ENCODE measurements around the gene KCNQ1OT1.

The KCNQ1OT1 gene

DNA sequence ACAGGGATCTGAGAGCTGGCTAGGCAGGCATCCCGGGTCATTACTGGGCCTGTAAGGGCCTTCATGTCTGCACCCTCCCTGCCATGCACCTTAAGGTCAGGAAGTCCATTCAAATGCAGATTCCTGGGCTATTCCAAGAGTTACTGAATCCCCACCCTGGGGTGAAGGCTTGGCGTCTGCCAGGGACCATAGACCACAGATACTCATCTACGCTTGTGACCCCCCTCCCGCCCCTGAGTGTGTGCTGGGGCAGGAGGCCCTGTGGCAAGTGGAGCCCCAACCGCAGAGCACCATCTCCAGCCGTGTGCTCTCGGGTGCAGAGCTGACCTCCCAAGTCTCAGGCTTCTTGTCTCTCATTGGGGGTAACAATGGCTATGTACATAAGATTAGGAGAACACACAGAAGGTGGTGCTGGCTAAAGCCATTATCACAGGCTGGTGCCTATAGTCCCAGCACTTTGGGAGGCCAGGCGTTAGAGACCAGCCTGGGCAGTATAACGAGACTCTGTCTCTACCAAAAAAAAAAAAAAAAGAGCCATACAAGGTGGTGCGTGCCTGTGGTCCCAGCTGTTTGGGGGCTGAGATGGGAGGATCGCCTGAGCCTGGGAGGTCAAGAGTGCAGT lies 19.1 kb upstream of the KCNQ1OT1 start:
- Histone ChIP-seq H3K4me1 (ENCODE audit: control insufficient read depth in 5 of 5, insufficient read depth in 5 of 5, low read length in 5 of 5) (peaks cover 0 to 10% (median 5%) of the 10 kb centered on the region in 5 donors), H3K9ac (ENCODE audit: low read length in 5 of 5) (no peak overlapping the region), H3K27ac (ENCODE audit: low read depth, low read length) (no peak overlapping the region), H3K4me3 (ENCODE audit: low read depth in 1 of 5, low read length in 5 of 5) (no peak overlapping the region), H3K36me3 (ENCODE audit: control insufficient read depth in 5 of 5, insufficient read depth in 5 of 5, low read length in 5 of 5) (no peaks in the 10 kb centered on the region), H3K9me3 (ENCODE audit: control insufficient read depth in 5 of 5, low read length in 5 of 5) (no peaks in the 10 kb centered on the region), H3K27me3 (ENCODE audit: control insufficient read depth in 5 of 5, insufficient read depth in 4 of 5, low read length in 5 of 5) (no peaks in the 10 kb centered on the region)

DNA sequence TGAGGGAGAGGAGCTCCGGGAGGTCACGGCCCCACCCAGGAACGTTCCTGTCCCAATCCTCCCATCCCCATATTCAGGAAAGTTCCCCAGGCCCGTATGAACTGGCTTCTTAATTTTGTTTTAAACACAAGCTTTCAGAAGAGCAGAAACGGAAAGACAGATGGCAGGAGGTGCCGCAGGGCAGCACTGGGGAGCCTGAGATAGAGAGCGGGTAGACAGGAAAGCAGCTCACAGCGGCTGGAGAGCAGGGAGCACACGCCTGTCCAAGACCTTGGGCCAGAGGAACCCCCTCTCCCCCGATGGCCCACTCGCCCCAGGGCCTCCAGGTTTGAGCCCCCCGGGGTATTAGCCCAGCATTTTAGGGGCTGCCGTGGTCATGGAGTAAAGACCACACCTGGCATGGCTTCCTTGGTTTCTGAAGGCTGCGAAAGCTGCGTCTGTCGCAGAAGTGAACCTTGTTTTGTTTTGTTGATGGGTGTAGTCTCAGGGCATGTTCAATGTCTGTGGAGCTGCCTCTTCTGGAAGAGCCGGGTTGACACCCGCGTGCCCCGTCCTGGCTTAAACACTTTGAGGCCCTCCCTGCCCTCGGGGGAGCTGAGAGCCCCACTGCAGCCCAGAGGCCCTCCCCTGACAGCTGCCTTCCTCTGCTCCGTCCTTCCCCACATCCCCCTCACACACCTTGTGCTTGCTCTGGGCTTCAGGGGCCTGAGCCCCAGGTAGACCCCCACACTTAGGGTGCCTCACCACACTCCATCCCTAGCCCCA lies 17.9 kb upstream of the KCNQ1OT1 start:
- Histone ChIP-seq H3K4me3 (ENCODE audit: low read depth in 1 of 5, low read length in 5 of 5) (no peak overlapping the region), H3K36me3 (ENCODE audit: control insufficient read depth in 5 of 5, insufficient read depth in 5 of 5, low read length in 5 of 5) (no peaks in the 10 kb centered on the region), H3K27ac (ENCODE audit: low read depth, low read length) (no peak overlapping the region), H3K9me3 (ENCODE audit: control insufficient read depth in 5 of 5, low read length in 5 of 5) (no peaks in the 10 kb centered on the region), H3K9ac (ENCODE audit: low read length in 5 of 5) (no peak overlapping the region), H3K27me3 (ENCODE audit: control insufficient read depth in 5 of 5, insufficient read depth in 4 of 5, low read length in 5 of 5) (no peaks in the 10 kb centered on the region), H3K4me1 (ENCODE audit: control insufficient read depth in 5 of 5, insufficient read depth in 5 of 5, low read length in 5 of 5) (peaks cover 0 to 10% (median 5%) of the 10 kb centered on the region in 5 donors)

DNA sequence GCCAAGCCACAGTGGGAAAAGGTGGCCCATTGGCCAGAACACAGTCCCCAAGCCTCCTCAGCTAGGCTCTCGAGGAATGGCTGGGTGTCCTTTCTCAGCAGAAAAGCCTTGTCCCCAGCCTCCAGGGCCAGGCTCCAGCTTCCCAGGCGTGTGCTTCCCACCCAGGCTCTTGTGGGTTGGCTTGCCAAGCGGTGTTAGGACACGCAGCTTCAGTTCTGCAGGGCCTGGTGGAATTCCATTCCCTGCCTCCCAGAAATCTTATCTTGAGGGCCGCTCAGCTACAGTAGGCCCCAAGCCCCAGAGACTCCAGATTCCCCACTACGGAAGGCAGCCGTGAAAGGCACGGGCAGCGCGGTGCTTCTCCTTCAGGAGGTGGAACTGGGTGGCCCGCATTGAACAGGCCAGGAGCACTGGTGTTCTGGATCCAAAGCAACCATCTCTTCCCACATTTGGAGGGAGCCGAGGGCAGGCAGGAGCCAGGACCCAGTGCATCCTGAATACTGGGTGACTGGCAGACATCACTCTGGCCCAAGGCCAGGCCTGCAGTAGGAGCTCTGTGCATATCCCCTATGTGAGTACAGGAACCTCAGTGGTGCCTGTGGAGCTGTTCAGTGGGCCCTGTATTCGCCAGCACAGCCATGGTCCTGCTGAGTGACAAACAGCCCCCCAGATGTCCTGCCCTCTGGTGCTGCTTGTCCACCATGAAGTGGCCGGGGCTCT lies 16.7 kb upstream of the KCNQ1OT1 start:
- no peak overlapping the region for H3K4me3 ChIP-seq (ENCODE audit: low read depth in 1 of 5, low read length in 5 of 5)
- no peaks in the 10 kb centered on the region for H3K9me3 ChIP-seq (ENCODE audit: control insufficient read depth in 5 of 5, low read length in 5 of 5)
- no peaks in the 10 kb centered on the region for H3K36me3 ChIP-seq (ENCODE audit: control insufficient read depth in 5 of 5, insufficient read depth in 5 of 5, low read length in 5 of 5)
- no peaks in the 10 kb centered on the region for H3K27me3 ChIP-seq (ENCODE audit: control insufficient read depth in 5 of 5, insufficient read depth in 4 of 5, low read length in 5 of 5)
- peaks cover 0 to 7% (median 5%) of the 10 kb centered on the region in 5 donors for H3K4me1 ChIP-seq (ENCODE audit: control insufficient read depth in 5 of 5, insufficient read depth in 5 of 5, low read length in 5 of 5)
- no peak overlapping the region for H3K27ac ChIP-seq (ENCODE audit: low read depth, low read length)
- H3K9ac ChIP-seq (ENCODE audit: low read length in 5 of 5) = no peak overlapping the region

DNA sequence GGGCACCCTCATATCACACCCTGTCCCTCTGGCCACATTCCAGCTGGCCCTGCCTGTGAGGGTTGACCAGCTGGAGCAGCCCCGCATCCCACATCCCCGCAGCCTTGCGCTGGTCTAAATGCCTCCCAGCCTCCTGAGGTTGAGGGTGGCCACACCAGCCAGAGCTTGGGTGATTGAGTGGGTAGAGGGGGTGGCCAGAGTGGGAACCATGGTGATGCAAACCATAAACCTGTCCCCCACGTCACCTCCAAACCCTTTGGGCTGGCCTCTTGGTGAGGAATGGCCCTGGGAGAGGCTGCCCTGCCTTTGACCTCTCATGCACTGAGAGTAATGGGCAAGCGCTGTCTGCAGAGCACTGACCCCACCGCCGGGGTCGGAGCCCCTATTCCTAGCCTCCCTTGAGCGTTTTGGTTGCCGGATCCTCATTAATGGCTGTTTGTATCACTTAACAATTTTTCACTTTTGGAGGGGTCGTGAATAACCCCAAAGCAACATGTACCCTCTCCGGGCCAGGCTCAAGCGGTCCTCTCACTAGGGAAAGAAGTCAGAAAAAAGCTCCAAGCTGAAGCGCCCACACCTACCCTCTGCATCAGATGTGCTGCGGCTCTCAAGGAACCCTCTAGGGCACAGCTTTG lies 16.0 kb upstream of the KCNQ1OT1 start:
- Histone ChIP-seq H3K27me3 (ENCODE audit: control insufficient read depth in 5 of 5, insufficient read depth in 4 of 5, low read length in 5 of 5) (no peaks in the 10 kb centered on the region), H3K4me3 (ENCODE audit: low read depth in 1 of 5, low read length in 5 of 5) (no peak overlapping the region), H3K4me1 (ENCODE audit: control insufficient read depth in 5 of 5, insufficient read depth in 5 of 5, low read length in 5 of 5) (peaks cover 0 to 7% (median 5%) of the 10 kb centered on the region in 5 donors), H3K9me3 (ENCODE audit: control insufficient read depth in 5 of 5, low read length in 5 of 5) (no peaks in the 10 kb centered on the region), H3K27ac (ENCODE audit: low read depth, low read length) (no peak overlapping the region), H3K36me3 (ENCODE audit: control insufficient read depth in 5 of 5, insufficient read depth in 5 of 5, low read length in 5 of 5) (no peaks in the 10 kb centered on the region), H3K9ac (ENCODE audit: low read length in 5 of 5) (no peak overlapping the region)

DNA sequence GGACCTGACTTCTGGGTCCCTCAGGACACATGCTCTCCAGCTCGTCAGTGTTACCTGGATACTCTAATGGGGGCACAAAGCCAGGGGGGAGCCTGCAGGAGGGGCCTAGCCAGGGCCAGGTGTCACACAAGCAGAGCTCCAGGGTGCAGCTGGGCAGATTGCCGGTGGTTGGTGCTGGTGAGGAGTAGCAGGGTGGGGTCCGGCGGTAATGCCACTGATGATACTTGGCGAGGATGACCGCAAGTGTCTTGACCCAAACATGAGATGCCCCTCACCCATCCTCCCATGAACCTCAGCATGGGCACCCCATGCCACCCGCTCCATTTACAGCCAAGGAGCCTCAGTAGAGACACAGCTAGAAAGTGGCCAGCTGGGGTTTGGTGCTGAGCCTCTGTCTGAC lies 15.1 kb upstream of the KCNQ1OT1 start:
- H3K27me3 ChIP-seq (ENCODE audit: control insufficient read depth in 5 of 5, insufficient read depth in 4 of 5, low read length in 5 of 5) = no peaks in the 10 kb centered on the region
- no peak overlapping the region for H3K27ac ChIP-seq (ENCODE audit: low read depth, low read length)
- no peak overlapping the region for H3K9ac ChIP-seq (ENCODE audit: low read length in 5 of 5)
- H3K9me3 ChIP-seq (ENCODE audit: control insufficient read depth in 5 of 5, low read length in 5 of 5) = no peaks in the 10 kb centered on the region
- no peak overlapping the region for H3K4me3 ChIP-seq (ENCODE audit: low read depth in 1 of 5, low read length in 5 of 5)
- H3K36me3 ChIP-seq (ENCODE audit: control insufficient read depth in 5 of 5, insufficient read depth in 5 of 5, low read length in 5 of 5) = no peaks in the 10 kb centered on the region
- H3K4me1 ChIP-seq (ENCODE audit: control insufficient read depth in 5 of 5, insufficient read depth in 5 of 5, low read length in 5 of 5) = peaks cover 0 to 7% (median 5%) of the 10 kb centered on the region in 5 donors

DNA sequence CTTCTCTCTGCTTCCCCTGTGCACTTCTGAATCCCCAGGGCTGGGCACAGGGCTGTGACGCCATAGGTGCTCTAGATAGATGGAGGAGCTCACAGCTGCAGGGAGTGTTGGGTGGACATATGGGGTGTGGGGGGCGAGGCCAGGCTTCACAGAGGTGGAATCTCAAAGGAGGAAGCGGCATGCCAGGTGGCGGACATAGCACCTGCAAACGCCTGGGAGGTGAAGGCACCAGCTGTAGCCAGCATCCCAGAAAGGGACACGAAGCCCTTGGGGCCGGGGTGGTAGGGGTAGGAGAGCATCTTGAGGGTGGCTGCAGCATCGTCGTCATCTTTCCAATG lies 14.6 kb upstream of the KCNQ1OT1 start:
- H3K4me1 ChIP-seq (ENCODE audit: control insufficient read depth in 5 of 5, insufficient read depth in 5 of 5, low read length in 5 of 5) = peaks cover 0 to 10% (median 8%) of the 10 kb centered on the region in 5 donors
- H3K4me3 ChIP-seq (ENCODE audit: low read depth in 1 of 5, low read length in 5 of 5) = no peak overlapping the region
- H3K27ac ChIP-seq (ENCODE audit: low read depth, low read length) = no peak overlapping the region
- H3K9ac ChIP-seq (ENCODE audit: low read length in 5 of 5) = no peak overlapping the region
- no peaks in the 10 kb centered on the region for H3K27me3 ChIP-seq (ENCODE audit: control insufficient read depth in 5 of 5, insufficient read depth in 4 of 5, low read length in 5 of 5)
- H3K9me3 ChIP-seq (ENCODE audit: control insufficient read depth in 5 of 5, low read length in 5 of 5) = no peaks in the 10 kb centered on the region
- no peaks in the 10 kb centered on the region for H3K36me3 ChIP-seq (ENCODE audit: control insufficient read depth in 5 of 5, insufficient read depth in 5 of 5, low read length in 5 of 5)

DNA sequence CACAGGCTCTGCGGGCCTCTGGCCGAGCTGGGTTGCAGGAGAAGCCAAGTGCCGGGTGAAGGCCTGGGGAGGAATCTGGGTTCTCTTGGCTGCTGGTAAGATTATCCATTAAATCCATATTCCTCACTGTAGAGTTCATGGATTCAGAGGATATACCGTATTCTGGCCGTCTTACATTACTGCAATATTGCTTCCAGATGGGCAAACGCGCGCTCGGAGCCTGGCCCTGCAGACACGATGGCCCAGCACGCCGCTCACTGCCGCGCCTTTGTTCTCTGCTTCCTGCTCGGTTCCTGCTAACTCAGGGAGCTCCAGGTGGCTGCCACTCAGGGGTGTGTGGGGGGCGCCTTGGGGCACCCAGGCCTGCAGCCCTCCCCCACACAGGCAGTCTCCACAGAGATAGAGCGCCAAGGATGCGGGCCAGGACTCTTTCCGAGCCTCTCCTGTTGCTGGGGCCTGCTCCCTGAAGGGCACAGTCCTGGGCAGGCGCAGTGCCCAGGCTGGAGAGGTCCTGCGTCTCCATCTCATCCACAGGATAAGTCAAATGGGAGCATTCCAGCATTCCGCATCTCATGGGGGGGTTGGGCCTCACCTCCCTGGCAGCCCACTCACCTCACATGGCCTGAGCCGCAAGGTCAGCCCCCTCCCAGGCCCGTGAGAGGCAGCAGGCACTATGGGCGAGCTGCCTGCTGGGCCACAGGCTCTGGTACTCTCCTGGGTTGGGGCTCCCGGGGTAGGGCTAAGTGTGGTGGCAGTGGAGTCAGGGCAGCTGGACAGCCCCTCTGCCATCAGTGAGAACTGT lies 14.1 kb upstream of the KCNQ1OT1 start:
- Histone ChIP-seq H3K27ac (ENCODE audit: low read depth, low read length) (no peak overlapping the region), H3K9me3 (ENCODE audit: control insufficient read depth in 5 of 5, low read length in 5 of 5) (no peaks in the 10 kb centered on the region), H3K9ac (ENCODE audit: low read length in 5 of 5) (no peak overlapping the region), H3K27me3 (ENCODE audit: control insufficient read depth in 5 of 5, insufficient read depth in 4 of 5, low read length in 5 of 5) (no peaks in the 10 kb centered on the region), H3K36me3 (ENCODE audit: control insufficient read depth in 5 of 5, insufficient read depth in 5 of 5, low read length in 5 of 5) (no peaks in the 10 kb centered on the region), H3K4me3 (ENCODE audit: low read depth in 1 of 5, low read length in 5 of 5) (no peak overlapping the region), H3K4me1 (ENCODE audit: control insufficient read depth in 5 of 5, insufficient read depth in 5 of 5, low read length in 5 of 5) (peaks cover 0 to 15% (median 13%) of the 10 kb centered on the region in 5 donors)

DNA sequence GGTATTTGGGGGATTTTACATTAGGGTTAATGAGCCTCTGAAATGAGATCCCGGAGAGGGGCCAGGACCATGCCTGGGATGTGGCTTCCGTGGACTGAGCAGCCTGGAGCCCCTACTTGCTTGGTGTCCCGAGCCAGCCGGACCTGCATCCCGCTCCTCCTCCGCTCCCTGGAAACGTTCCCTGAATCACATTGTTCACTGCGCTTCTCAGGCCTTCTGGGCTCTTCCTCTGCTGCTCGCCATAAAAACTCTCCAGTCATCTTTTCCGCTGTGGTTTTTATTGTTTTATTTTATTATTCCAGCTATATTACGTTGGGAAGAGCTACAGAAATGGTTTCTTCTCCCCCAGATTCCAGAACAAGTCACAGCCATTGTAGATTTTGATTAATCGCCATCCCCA lies 13.3 kb upstream of the KCNQ1OT1 start:
- no peak overlapping the region for H3K4me3 ChIP-seq (ENCODE audit: low read depth in 1 of 5, low read length in 5 of 5)
- no peak overlapping the region for H3K27ac ChIP-seq (ENCODE audit: low read depth, low read length)
- H3K36me3 ChIP-seq (ENCODE audit: control insufficient read depth in 5 of 5, insufficient read depth in 5 of 5, low read length in 5 of 5) = no peaks in the 10 kb centered on the region
- H3K9me3 ChIP-seq (ENCODE audit: control insufficient read depth in 5 of 5, low read length in 5 of 5) = no peaks in the 10 kb centered on the region
- no peaks in the 10 kb centered on the region for H3K27me3 ChIP-seq (ENCODE audit: control insufficient read depth in 5 of 5, insufficient read depth in 4 of 5, low read length in 5 of 5)
- H3K4me1 ChIP-seq (ENCODE audit: control insufficient read depth in 5 of 5, insufficient read depth in 5 of 5, low read length in 5 of 5) = peaks cover 0 to 22% (median 20%) of the 10 kb centered on the region in 5 donors
- H3K9ac ChIP-seq (ENCODE audit: low read length in 5 of 5) = no peak overlapping the region

DNA sequence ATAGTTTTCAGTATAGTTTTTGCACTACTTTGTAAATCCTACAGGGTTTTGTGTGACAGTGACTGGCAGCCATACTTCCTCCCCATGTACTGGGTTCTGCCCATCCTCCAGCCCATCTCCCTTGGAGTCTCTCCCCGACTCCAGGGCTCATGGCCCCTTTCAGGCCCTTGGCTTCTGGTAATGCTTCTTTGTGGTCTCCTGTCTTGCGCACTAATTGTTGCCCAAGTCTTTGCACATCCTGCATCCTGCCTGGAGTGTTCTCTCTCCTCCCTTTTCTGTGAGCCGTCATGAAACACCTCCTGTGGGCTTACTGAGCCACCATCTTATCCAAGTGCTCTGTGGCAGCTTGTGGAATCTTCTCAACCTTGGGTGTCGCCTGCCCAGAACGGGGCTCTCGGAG lies 11.4 kb upstream of the KCNQ1OT1 start:
- Histone ChIP-seq H3K27ac (ENCODE audit: low read depth, low read length) (no peak overlapping the region), H3K4me1 (ENCODE audit: control insufficient read depth in 5 of 5, insufficient read depth in 5 of 5, low read length in 5 of 5) (peaks cover 1 to 33% (median 29%) of the 10 kb centered on the region in 5 donors)

More for the DNA sequence above, 11.4 kb upstream of the KCNQ1OT1 start:
- H3K36me3 ChIP-seq (ENCODE audit: control insufficient read depth in 5 of 5, insufficient read depth in 5 of 5, low read length in 5 of 5) = no peaks in the 10 kb centered on the region
- H3K4me3 ChIP-seq (ENCODE audit: low read depth in 1 of 5, low read length in 5 of 5) = no peak overlapping the region
- no peaks in the 10 kb centered on the region for H3K27me3 ChIP-seq (ENCODE audit: control insufficient read depth in 5 of 5, insufficient read depth in 4 of 5, low read length in 5 of 5)
- H3K9me3 ChIP-seq (ENCODE audit: control insufficient read depth in 5 of 5, low read length in 5 of 5) = peaks cover 0 to 5% (median 3%) of the 10 kb centered on the region in 5 donors
- H3K9ac ChIP-seq (ENCODE audit: low read length in 5 of 5) = no peak overlapping the region

Data from subcutaneous abdominal adipose tissue (tissue), 5 donors.